ENCODE data around the gene HHAT. TPM values are rescaled to one million over a fixed set of nuclear protein-coding genes. Genes with fewer than 3 reads are reported as not detected.

Gene HHAT
- total RNA-seq, 1 experiment from 2014 or later: 3.0 TPM

DNA sequence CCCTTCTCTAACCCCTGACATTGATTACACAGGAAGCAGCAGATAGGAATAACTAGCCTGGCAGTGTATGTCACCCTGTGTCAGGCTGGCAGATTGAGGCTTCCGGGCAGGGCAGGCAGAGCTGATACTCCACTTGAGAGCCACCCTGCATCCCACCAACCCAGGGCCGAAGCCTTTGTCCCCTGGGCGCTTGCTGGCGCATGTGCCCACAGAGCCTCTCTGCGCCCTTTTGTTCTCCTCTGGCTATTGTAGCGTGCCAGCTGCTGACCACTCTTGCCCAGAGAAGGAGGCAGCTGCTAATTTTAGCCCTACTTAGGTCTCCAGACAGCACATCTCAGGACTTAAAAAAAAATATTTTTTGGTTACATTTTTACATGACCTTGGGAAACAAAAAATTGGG lies 304.9 kb downstream of the HHAT start:
- Histone ChIP-seq H3K27me3 (replicated peaks; ENCODE audit: insufficient read depth, low read depth, low read length, poor library complexity) (peaks cover 11% of the 10 kb centered on the region), H3K4me3 (ENCODE audit: low read depth, low read length, poor library complexity, severe bottlenecking) (no peak overlapping the region), H3K9me3 (ENCODE audit: low read depth, low read length, poor library complexity, severe bottlenecking) (no peaks in the 10 kb centered on the region), H3K27ac (ENCODE audit: low read depth, low read length, poor library complexity, severe bottlenecking) (no peak overlapping the region), H3K4me1 (ENCODE audit: insufficient read depth, low read length, poor library complexity, severe bottlenecking) (no peaks in the 10 kb centered on the region), H3K36me3 (ENCODE audit: insufficient read depth, low read length, poor library complexity, severe bottlenecking) (no peaks in the 10 kb centered on the region)
- no TSS peak for BruUV-seq (replicated peaks)
- no peak for TF ChIP-seq EZH2 (IDR thresholded peaks at IDR 0.05; ENCODE audit: borderline replicate concordance, low read depth, low read length, poor library complexity, severe bottlenecking)
- TF ChIP-seq, protein P1, sequence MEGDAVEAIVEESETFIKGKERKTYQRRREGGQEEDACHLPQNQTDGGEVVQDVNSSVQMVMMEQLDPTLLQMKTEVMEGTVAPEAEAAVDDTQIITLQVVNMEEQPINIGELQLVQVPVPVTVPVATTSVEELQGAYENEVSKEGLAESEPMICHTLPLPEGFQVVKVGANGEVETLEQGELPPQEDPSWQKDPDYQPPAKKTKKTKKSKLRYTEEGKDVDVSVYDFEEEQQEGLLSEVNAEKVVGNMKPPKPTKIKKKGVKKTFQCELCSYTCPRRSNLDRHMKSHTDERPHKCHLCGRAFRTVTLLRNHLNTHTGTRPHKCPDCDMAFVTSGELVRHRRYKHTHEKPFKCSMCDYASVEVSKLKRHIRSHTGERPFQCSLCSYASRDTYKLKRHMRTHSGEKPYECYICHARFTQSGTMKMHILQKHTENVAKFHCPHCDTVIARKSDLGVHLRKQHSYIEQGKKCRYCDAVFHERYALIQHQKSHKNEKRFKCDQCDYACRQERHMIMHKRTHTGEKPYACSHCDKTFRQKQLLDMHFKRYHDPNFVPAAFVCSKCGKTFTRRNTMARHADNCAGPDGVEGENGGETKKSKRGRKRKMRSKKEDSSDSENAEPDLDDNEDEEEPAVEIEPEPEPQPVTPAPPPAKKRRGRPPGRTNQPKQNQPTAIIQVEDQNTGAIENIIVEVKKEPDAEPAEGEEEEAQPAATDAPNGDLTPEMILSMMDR (conservative IDR thresholded peaks at IDR 0.05; ENCODE audit: low read depth, low read length): no peak
- ChIA-PET CTCF (no interaction called here), POLR2A (ENCODE audit: low non-redundant PET) (no interaction called here)
- DNase-seq (ENCODE audit: low spot score): no peak
- intact Hi-C loops (cut with micrococcal nuclease; ENCODE audit: unreplicated experiment): no loop called here

DNA sequence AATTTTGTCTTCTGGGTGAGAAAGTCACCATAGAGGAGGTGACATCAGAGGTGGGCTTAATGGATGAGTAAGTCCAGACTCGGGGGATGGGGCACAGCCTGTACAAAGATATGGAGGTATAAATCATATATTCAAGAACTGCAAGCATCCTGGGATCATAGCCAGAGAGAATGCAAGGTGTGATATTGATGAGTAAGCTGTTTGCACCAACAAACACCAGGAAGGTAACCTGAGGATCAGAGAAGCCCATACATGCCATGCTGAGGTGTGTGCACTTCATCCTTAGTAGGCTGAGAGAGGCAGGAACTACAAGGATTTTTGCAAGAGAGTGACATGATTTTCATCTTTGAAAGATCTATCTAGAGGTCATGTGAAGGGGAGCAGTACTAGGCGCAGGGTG lies 306.4 kb downstream of the HHAT start:
- H3K27ac ChIP-seq (ENCODE audit: low read depth, low read length, poor library complexity, severe bottlenecking): no peak overlapping the region
- H3K9me3 ChIP-seq (ENCODE audit: low read depth, low read length, poor library complexity, severe bottlenecking): no peaks in the 10 kb centered on the region
- BruUV-seq (replicated peaks): no TSS peak
- H3K36me3 ChIP-seq (ENCODE audit: insufficient read depth, low read length, poor library complexity, severe bottlenecking): no peaks in the 10 kb centered on the region
- no peaks in the 10 kb centered on the region for H3K4me1 ChIP-seq (ENCODE audit: insufficient read depth, low read length, poor library complexity, severe bottlenecking)
- no peak overlapping the region for H3K4me3 ChIP-seq (ENCODE audit: low read depth, low read length, poor library complexity, severe bottlenecking)
- intact Hi-C loops (cut with micrococcal nuclease; ENCODE audit: unreplicated experiment): no loop called here
- no peak for TF ChIP-seq EZH2 (IDR thresholded peaks at IDR 0.05; ENCODE audit: borderline replicate concordance, low read depth, low read length, poor library complexity, severe bottlenecking)
- TF ChIP-seq, protein P1 (conservative IDR thresholded peaks at IDR 0.05; ENCODE audit: low read depth, low read length): no peak
- CTCF ChIA-PET: no interaction called here
- POLR2A ChIA-PET (ENCODE audit: low non-redundant PET): no interaction called here
- peaks cover 11% of the 10 kb centered on the region for H3K27me3 ChIP-seq (replicated peaks; ENCODE audit: insufficient read depth, low read depth, low read length, poor library complexity)
- DNase-seq (ENCODE audit: low spot score): no peak

DNA sequence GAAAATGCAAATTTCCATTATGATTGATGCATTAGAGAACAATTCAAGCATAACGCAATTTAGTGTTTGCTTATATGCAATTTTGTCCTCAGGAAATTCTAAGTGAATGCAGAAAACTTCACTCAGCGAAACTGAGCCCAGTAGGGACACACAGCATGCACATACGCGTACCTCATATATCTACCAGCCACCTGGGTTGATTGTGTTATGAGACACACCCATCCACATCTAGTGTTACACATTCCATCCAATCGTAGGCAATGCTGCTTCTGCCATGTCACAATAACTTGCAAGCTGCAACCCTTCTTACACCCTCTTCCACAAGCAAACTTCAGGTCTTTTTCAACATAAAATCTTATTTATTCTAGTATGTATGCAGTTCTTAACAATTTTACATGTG lies 312.9 kb downstream of the HHAT start:
- no peak overlapping the region for H3K27ac ChIP-seq (ENCODE audit: low read depth, low read length, poor library complexity, severe bottlenecking)
- no peaks in the 10 kb centered on the region for H3K9me3 ChIP-seq (ENCODE audit: low read depth, low read length, poor library complexity, severe bottlenecking)
- TF ChIP-seq EZH2 (IDR thresholded peaks at IDR 0.05; ENCODE audit: borderline replicate concordance, low read depth, low read length, poor library complexity, severe bottlenecking): no peak
- TF ChIP-seq, protein P1 (conservative IDR thresholded peaks at IDR 0.05; ENCODE audit: low read depth, low read length): no peak
- H3K4me3 ChIP-seq (ENCODE audit: low read depth, low read length, poor library complexity, severe bottlenecking): no peak overlapping the region
- intact Hi-C loops (cut with micrococcal nuclease; ENCODE audit: unreplicated experiment): no loop called here
- peaks cover 6% of the 10 kb centered on the region for H3K27me3 ChIP-seq (replicated peaks; ENCODE audit: insufficient read depth, low read depth, low read length, poor library complexity)
- no TSS peak for BruUV-seq (replicated peaks)
- no peak for DNase-seq (ENCODE audit: low spot score)
- POLR2A ChIA-PET (ENCODE audit: low non-redundant PET): no interaction called here
- CTCF ChIA-PET: no interaction called here
- H3K36me3 ChIP-seq (ENCODE audit: insufficient read depth, low read length, poor library complexity, severe bottlenecking): no peaks in the 10 kb centered on the region
- peaks cover 9% of the 10 kb centered on the region for H3K4me1 ChIP-seq (ENCODE audit: insufficient read depth, low read length, poor library complexity, severe bottlenecking)
